Osteoblast (primary cell): ENCODE measurements around the gene TRAF5. TPM values are rescaled to one million over a fixed set of nuclear protein-coding genes. Genes with fewer than 3 reads are reported as not detected.

Experiments
- DNase-seq: peaks from one replicate; pipeline ENCODE4 v3.0.0; 2011; ENCODE audit warnings: low spot score, mixed read lengths; ENCODE audit not compliant: insufficient read length; ENCODE audit errors: missing footprints
- H2AFZ ChIP-seq: 2 replicates; pipeline ENCODE4 v1.6.0; 2011; ENCODE audit warnings: mild to moderate bottlenecking, low read length
- H3K27ac ChIP-seq: 2 replicates; pipeline ENCODE4 v1.5.1; 2011; ENCODE audit warnings: mild to moderate bottlenecking, low read depth, low read length, moderate library complexity
- H3K27me3 ChIP-seq: 2 replicates; pipeline ENCODE4 v1.6.0; 2012; ENCODE audit warnings: mild to moderate bottlenecking, control low read depth, inconsistent platforms, low read length, moderate library complexity; ENCODE audit not compliant: insufficient read depth
- H3K36me3 ChIP-seq: 2 replicates; pipeline ENCODE4 v1.5.1; 2011; ENCODE audit warnings: mild to moderate bottlenecking, low read length, control low read depth, moderate library complexity; ENCODE audit not compliant: insufficient read depth
- H3K4me1 ChIP-seq: 2 replicates; pipeline ENCODE4 v1.5.1; 2011; ENCODE audit warnings: mild to moderate bottlenecking, low read length, control low read depth, moderate library complexity; ENCODE audit not compliant: insufficient read depth
- H3K4me2 ChIP-seq: 2 replicates; pipeline ENCODE4 v1.6.0; 2011; ENCODE audit warnings: mild to moderate bottlenecking, low read length; ENCODE audit not compliant: insufficient read depth
- H3K4me3 ChIP-seq: fragments of 200-600 bp; sonication (generic); 3 replicates; pipeline ENCODE4 v1.5.1; 2012; ENCODE audit warnings: mild to moderate bottlenecking, low read length, inconsistent platforms; ENCODE audit not compliant: insufficient read depth
- H3K79me2 ChIP-seq: 2 replicates; pipeline ENCODE4 v1.6.0; 2012; ENCODE audit warnings: mild to moderate bottlenecking, low read length, control low read depth, inconsistent platforms; ENCODE audit not compliant: insufficient read depth
- H3K9me3 ChIP-seq: 2 replicates; pipeline ENCODE4 v1.5.1; 2011; ENCODE audit warnings: low read depth, low read length, control low read depth
- H4K20me1 ChIP-seq: 2 replicates; pipeline ENCODE4 v1.6.0; 2012; ENCODE audit warnings: mild to moderate bottlenecking, low read length, control low read depth; ENCODE audit not compliant: insufficient read depth
- total RNA-seq: library from RNA; depleted of rRNA; stranded (reverse); fragments of >200 nt; gene quantifications from 2 replicates; pipeline ENCODE4 v1.2.3, GENCODE V29; 2012
- TF ChIP-seq, protein P1 (sequence below): IDR thresholded peaks from 2 replicates; pipeline ENCODE4 v1.5.1; 2011; ENCODE audit warnings: mild to moderate bottlenecking, low read depth, low read length, moderate library complexity; ENCODE audit errors: extremely low read depth

The TRAF5 gene
- total RNA-seq, 1 donor, result 15.9 TPM

DNA sequence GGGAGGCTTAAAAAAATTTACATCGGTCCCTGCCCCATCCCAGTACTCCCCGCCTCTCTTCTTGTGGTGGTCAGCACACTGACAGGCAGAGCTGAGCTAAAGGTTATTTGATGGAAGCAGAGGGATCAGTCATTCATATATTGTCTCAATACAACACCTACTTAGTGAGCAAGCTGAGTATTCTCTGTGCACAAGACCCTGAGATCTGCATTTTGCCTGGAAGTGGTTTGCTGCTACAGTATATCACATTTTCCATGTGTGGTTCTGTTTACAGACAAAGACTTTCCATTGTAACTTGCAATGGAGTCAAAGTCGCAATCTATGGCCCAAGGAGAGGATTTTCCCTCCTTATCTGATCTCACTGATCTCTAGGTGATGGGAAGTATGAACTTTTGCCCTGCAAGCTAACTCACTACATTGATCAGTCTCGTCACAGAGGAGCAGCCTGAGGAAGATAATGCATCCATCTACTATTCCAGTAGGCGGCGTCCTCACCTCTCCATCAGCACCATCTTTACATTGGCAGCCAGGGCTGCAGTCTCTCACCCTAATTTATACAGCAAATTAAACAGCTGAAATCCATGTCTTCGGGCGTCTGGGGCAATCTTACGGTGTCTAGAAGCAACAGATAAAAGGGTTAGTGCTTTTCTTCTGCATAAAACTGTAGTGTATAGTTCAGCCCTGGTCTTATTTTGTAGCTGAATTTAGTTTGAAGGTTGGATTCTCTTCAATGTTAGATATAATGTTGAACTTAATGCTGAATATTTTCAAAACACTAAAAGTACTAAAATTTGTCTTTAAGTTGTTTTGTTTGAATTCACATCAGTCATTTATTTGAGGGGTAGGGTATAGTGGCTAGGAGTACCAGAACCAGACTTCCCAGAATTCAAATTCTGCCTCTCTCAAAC lies 3.2 kb upstream of the TRAF5 start:
- TF ChIP-seq, protein P1, sequence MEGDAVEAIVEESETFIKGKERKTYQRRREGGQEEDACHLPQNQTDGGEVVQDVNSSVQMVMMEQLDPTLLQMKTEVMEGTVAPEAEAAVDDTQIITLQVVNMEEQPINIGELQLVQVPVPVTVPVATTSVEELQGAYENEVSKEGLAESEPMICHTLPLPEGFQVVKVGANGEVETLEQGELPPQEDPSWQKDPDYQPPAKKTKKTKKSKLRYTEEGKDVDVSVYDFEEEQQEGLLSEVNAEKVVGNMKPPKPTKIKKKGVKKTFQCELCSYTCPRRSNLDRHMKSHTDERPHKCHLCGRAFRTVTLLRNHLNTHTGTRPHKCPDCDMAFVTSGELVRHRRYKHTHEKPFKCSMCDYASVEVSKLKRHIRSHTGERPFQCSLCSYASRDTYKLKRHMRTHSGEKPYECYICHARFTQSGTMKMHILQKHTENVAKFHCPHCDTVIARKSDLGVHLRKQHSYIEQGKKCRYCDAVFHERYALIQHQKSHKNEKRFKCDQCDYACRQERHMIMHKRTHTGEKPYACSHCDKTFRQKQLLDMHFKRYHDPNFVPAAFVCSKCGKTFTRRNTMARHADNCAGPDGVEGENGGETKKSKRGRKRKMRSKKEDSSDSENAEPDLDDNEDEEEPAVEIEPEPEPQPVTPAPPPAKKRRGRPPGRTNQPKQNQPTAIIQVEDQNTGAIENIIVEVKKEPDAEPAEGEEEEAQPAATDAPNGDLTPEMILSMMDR, result peak; percentile 91
- H3K4me2 ChIP-seq, result no peak overlapping the region
- no peak overlapping the region for H3K27ac ChIP-seq
- no peak overlapping the region for H3K4me3 ChIP-seq
- H2AFZ ChIP-seq, result no peak overlapping the region
- DNase-seq, result peak; percentile 83
- H4K20me1 ChIP-seq, result peaks cover 5% of the 10 kb centered on the region
- H3K27me3 ChIP-seq, result no peaks in the 10 kb centered on the region
- H3K36me3 ChIP-seq, result no peaks in the 10 kb centered on the region
- peaks cover 13% of the 10 kb centered on the region for H3K79me2 ChIP-seq
- no peaks in the 10 kb centered on the region for H3K9me3 ChIP-seq
- peaks cover 10% of the 10 kb centered on the region for H3K4me1 ChIP-seq

DNA sequence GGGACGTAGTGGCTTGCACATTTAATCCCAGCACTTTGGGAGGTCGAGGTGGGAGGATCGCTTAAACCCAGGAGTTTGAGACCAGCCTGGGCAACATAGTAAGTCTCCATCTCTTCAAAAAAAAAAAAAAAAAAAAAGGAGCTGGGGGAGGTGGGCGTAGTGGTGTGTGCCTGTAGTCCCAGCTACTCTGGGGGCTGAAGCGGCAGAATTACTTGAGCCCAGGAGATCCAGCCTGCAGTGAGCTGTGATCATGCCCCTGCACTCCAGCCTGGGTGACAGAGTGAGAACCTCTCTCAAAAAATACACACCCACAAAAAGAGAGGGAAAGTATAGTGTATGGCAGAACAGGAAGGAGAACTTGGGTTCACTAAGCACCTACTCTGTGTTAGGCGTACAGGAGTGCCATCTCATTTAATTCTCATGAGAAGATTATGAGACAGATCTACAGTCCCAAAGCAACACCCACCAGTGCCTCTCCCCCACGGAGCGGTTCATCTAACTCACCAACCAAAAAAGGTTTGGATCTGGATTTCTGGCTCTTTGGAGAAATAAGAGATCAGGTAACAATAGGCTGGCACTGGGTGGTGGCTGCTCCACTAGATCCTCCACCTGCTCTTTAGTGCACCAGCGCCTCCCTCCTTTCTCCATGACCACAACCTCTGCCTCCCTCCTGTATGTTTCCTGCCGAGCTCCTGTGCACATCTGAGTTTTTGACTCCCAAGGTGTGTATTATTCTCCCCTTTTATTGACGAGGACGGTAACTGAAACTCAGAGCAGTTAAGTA lies 1.4 kb upstream of the TRAF5 start:
- H3K4me3 ChIP-seq, result no peak overlapping the region
- no peak overlapping the region for H2AFZ ChIP-seq
- H3K4me1 ChIP-seq, result peaks cover 10% of the 10 kb centered on the region
- H4K20me1 ChIP-seq, result peaks cover 21% of the 10 kb centered on the region
- no peaks in the 10 kb centered on the region for H3K36me3 ChIP-seq
- H3K9me3 ChIP-seq, result no peaks in the 10 kb centered on the region
- no peak for DNase-seq
- no peak overlapping the region for H3K4me2 ChIP-seq
- TF ChIP-seq, protein P1, result no peak
- H3K27me3 ChIP-seq, result no peaks in the 10 kb centered on the region
- no peak overlapping the region for H3K27ac ChIP-seq
- peaks cover 30% of the 10 kb centered on the region for H3K79me2 ChIP-seq

DNA sequence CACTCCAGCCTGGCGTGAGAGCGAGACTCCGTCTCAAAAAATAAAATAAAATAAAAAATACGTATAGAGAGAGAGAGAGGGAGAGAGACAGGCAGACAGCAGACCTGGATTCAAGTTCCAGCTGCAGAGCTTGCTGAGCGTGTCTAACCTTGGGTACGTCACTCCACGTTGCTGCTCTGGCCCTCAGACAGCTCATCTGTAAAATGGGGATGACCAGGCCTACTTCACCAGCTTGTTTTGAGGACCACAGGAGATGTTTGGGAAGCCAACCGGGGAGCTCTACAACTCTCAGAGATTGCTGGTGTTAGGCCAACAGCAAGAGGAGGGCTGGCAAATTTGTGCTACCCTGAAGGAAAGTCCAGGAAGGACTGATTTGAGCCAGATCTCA lies 499 bp upstream of the TRAF5 start:
- H3K79me2 ChIP-seq, result peaks cover 39% of the 10 kb centered on the region
- H3K27ac ChIP-seq, result peak overlapping the region; percentile 33
- TF ChIP-seq, protein P1, result no peak
- H3K4me1 ChIP-seq, result peaks cover 14% of the 10 kb centered on the region
- H3K36me3 ChIP-seq, result no peaks in the 10 kb centered on the region
- no peaks in the 10 kb centered on the region for H3K27me3 ChIP-seq
- peaks cover 30% of the 10 kb centered on the region for H4K20me1 ChIP-seq
- no peak for DNase-seq
- H3K9me3 ChIP-seq, result no peaks in the 10 kb centered on the region
- H2AFZ ChIP-seq, result peak overlapping the region; percentile 98
- peak overlapping the region; percentile 88 for H3K4me3 ChIP-seq
- H3K4me2 ChIP-seq, result peak overlapping the region; percentile 93

DNA sequence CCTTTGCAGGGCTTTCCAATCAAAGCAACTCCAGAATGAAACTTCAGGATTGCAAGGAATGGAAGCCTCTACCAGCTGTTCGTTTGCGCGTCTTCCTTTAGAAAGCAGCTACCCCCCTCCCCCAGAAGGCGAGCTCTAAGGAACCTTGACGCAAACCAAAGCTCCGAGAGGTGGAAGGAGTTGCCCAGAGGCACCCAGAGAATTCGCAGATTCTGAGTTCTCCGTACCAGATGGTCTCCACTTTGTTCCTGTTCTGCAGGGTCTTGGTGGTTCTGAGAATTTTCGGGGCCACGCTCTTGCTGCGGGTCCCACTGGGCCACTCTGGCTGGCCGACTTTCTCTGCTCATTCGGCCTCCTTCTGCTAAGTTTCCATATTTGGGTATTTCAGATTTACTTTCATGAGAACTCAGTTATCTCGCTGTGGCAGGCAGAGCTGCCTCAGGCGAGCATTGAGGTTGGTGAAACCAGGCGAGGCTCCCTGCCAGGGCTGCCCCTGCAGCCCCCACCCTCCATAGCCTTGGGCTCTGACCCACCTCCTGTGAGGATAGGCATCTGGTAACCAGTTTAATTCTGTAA lies 801 bp downstream of the TRAF5 start:
- TF ChIP-seq, protein P1, result no peak
- Histone ChIP-seq H3K4me2 (peak overlapping the region; percentile 93), H3K4me3 (peak overlapping the region; percentile 88), H3K4me1 (peaks cover 15% of the 10 kb centered on the region), H4K20me1 (peaks cover 41% of the 10 kb centered on the region), H3K36me3 (no peaks in the 10 kb centered on the region), H3K27me3 (no peaks in the 10 kb centered on the region), H3K9me3 (no peaks in the 10 kb centered on the region), H2AFZ (peak overlapping the region; percentile 91), H3K79me2 (peaks cover 49% of the 10 kb centered on the region), H3K27ac (peak overlapping the region; percentile 45)
- peak; percentile 95 for DNase-seq
